HepG2 (cell line): ENCODE data around the gene THRB.

Source experiments
- CENPT ChIP-seq: sonication (generic); formaldehyde crosslinking; IDR thresholded peaks from 2 replicates; pipeline ENCODE4 v1.8.0; 2022; ENCODE audit warnings: low read depth, mild to moderate bottlenecking, moderate library complexity, missing genetic modification reagents
- MBD4 ChIP-seq: IDR thresholded peaks from 2 replicates; pipeline ENCODE4 v1.6.1; 2012; ENCODE audit warnings: low read length, inconsistent platforms, borderline replicate concordance
- TBX3 ChIP-seq: fragments of 450-650 bp; IDR thresholded peaks from 2 replicates; pipeline ENCODE4 v1.6.1; 2017; ENCODE audit warnings: antibody characterized with exemption, mild to moderate bottlenecking, inconsistent platforms, borderline replicate concordance
- ZBTB44 ChIP-seq: sonication (generic); formaldehyde crosslinking; IDR thresholded peaks from 2 replicates; pipeline ENCODE4 v1.4.0; 2020; ENCODE audit warnings: missing genetic modification reagents
- ZNF431 ChIP-seq: sonication (generic); formaldehyde crosslinking; IDR thresholded peaks from 2 replicates; pipeline ENCODE4 v1.9.0; 2022; ENCODE audit warnings: missing genetic modification reagents, low read depth, mild to moderate bottlenecking, borderline replicate concordance
- ZNF75D ChIP-seq: sonication (generic); formaldehyde crosslinking; IDR thresholded peaks from 2 replicates; pipeline ENCODE4 v1.8.1; 2023; ENCODE audit warnings: missing genetic modification reagents, mild to moderate bottlenecking, borderline replicate concordance
- TF ChIP-seq, protein P1 (sequence below): sonication (generic); formaldehyde crosslinking; IDR thresholded peaks from 2 replicates; pipeline ENCODE4 v1.5.0; 2020; ENCODE audit warnings: mild to moderate bottlenecking, missing genetic modification reagents, moderate library complexity
- TF ChIP-seq, protein P2 (sequence below), 2 experiments: sonication (generic) in 1 of 2; formaldehyde crosslinking in 1 of 2; IDR thresholded peaks; 2 replicates each; pipeline versions ENCODE4 v1.5.1 to v1.6.1; 2011 to 2020; ENCODE audit warnings: borderline replicate concordance in 1 of 2, low read depth in 1 of 2, low read length in 1 of 2, mild to moderate bottlenecking in 1 of 2, missing genetic modification reagents in 1 of 2, moderate library complexity in 1 of 2

DNA sequence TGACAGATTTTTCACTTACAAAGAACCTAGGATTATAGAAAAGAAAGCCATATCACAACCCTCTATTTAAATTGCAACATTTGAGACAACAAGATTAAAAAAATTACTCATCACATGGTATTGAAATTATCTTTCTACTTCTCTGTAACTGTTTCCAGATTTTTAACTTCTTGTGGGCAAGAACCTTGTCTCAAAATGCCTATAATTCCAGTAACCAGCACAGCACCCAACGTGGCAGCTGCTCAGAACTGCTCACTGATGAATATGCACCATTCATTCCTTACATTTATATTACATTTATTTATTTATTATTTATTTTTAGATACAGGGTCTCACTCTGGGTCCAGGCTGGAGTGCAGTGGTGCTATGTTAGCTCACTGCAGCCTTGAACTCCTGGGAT is 216.1 kb downstream of the THRB start:
- TF ChIP-seq ZNF431 (CRISPR knock-in tag): no peak
- TF ChIP-seq, protein P1, sequence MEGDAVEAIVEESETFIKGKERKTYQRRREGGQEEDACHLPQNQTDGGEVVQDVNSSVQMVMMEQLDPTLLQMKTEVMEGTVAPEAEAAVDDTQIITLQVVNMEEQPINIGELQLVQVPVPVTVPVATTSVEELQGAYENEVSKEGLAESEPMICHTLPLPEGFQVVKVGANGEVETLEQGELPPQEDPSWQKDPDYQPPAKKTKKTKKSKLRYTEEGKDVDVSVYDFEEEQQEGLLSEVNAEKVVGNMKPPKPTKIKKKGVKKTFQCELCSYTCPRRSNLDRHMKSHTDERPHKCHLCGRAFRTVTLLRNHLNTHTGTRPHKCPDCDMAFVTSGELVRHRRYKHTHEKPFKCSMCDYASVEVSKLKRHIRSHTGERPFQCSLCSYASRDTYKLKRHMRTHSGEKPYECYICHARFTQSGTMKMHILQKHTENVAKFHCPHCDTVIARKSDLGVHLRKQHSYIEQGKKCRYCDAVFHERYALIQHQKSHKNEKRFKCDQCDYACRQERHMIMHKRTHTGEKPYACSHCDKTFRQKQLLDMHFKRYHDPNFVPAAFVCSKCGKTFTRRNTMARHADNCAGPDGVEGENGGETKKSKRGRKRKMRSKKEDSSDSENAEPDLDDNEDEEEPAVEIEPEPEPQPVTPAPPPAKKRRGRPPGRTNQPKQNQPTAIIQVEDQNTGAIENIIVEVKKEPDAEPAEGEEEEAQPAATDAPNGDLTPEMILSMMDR (CRISPR knock-in tag): no peak
- TF ChIP-seq TBX3: no peak
- no peak for TF ChIP-seq ZNF75D (CRISPR knock-in tag)
- TF ChIP-seq MBD4: no peak
- no peak for TF ChIP-seq ZBTB44
- TF ChIP-seq, protein P2, sequence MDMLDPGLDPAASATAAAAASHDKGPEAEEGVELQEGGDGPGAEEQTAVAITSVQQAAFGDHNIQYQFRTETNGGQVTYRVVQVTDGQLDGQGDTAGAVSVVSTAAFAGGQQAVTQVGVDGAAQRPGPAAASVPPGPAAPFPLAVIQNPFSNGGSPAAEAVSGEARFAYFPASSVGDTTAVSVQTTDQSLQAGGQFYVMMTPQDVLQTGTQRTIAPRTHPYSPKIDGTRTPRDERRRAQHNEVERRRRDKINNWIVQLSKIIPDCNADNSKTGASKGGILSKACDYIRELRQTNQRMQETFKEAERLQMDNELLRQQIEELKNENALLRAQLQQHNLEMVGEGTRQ (IDR thresholded peaks at IDR 0.05; ENCODE audit: low read depth, low read length): no peak
- TF ChIP-seq, protein P2 (CRISPR knock-in tag; IDR thresholded peaks at IDR 0.05; ENCODE audit: borderline replicate concordance): no peak
- TF ChIP-seq CENPT (CRISPR knock-in tag): no peak
